ENCODE measurements around the gene PALM. TPM values are rescaled to one million over a fixed set of nuclear protein-coding genes. Genes with fewer than 3 reads are reported as not detected.
A peak's percentile ranks its signal among the peaks of the same experiment; 100 is the strongest.

The PALM gene
- total RNA-seq, 2 experiments from 2014 or later = 0.84 to 1.0 TPM

- peaks cover 3% of the 10 kb centered on the region for H3K27me3 Mint-ChIP-seq (ENCODE audit: low read depth)
- H3K4me1 Mint-ChIP-seq (ENCODE audit: low read depth) = peaks cover 4% of the 10 kb centered on the region
- no peaks in the 10 kb centered on the region for H3K9me3 Mint-ChIP-seq
- intact Hi-C loops (cut with micrococcal nuclease) = no loop called here
- no peak for DNase-seq
- H3K27ac Mint-ChIP-seq = no peak overlapping the region
- CTCF ChIA-PET = no interaction called here
- no peak overlapping the region for H3K4me3 Mint-ChIP-seq
- no peaks in the 10 kb centered on the region for H3K36me3 Mint-ChIP-seq (ENCODE audit: low read depth)
Observed at GRCh38 chr19:791567-792305, 83.0 kb downstream of the PALM start.

- H3K36me3 Mint-ChIP-seq (ENCODE audit: low read depth) = no peaks in the 10 kb centered on the region
- CTCF ChIA-PET = no interaction called here
- DNase-seq = no peak
- H3K27me3 Mint-ChIP-seq (ENCODE audit: low read depth) = peaks cover 3% of the 10 kb centered on the region
- H3K4me1 Mint-ChIP-seq (ENCODE audit: low read depth) = peaks cover 4% of the 10 kb centered on the region
- no peaks in the 10 kb centered on the region for H3K9me3 Mint-ChIP-seq
- no peak overlapping the region for H3K27ac Mint-ChIP-seq
- H3K4me3 Mint-ChIP-seq = no peak overlapping the region
- intact Hi-C loops (cut with micrococcal nuclease) = no loop called here
Observed at GRCh38 chr19:792306-792885, 83.7 kb downstream of the PALM start.

GRCh38 chr19:793806-794205 is 85.1 kb downstream of the PALM start:
- intact Hi-C loops (cut with micrococcal nuclease) = no loop called here
- no peak for DNase-seq
- CTCF ChIA-PET = interaction anchor here (0.6 kb wide), 1 partner anchor 21 kb away, joined by 3 read pairs; no protein-coding TSS in a partner anchor
- Mint-ChIP-seq H3K27ac (no peak overlapping the region), H3K4me1 (ENCODE audit: low read depth) (peaks cover 4% of the 10 kb centered on the region), H3K27me3 (ENCODE audit: low read depth) (peaks cover 3% of the 10 kb centered on the region), H3K4me3 (no peak overlapping the region), H3K9me3 (no peaks in the 10 kb centered on the region), H3K36me3 (ENCODE audit: low read depth) (peaks cover 6% of the 10 kb centered on the region)

GRCh38 chr19:795073-795611 is 86.4 kb downstream of the PALM start:
- CTCF ChIA-PET = no interaction called here
- H3K9me3 Mint-ChIP-seq = no peaks in the 10 kb centered on the region
- intact Hi-C loops (cut with micrococcal nuclease) = loop anchor here (5.0 kb wide), 2 partner anchors 302 to 457 kb away; partner anchors contain the start of gene POLR2E
- no peak for DNase-seq
- H3K4me3 Mint-ChIP-seq = peak overlapping the region; percentile 34
- peaks cover 2% of the 10 kb centered on the region for H3K27me3 Mint-ChIP-seq (ENCODE audit: low read depth)
- no peak overlapping the region for H3K27ac Mint-ChIP-seq
- peaks cover 13% of the 10 kb centered on the region for H3K4me1 Mint-ChIP-seq (ENCODE audit: low read depth)
- H3K36me3 Mint-ChIP-seq (ENCODE audit: low read depth) = peaks cover 18% of the 10 kb centered on the region

GRCh38 chr19:795691-796581 is 87.2 kb downstream of the PALM start:
- DNase-seq = no peak
- Mint-ChIP-seq H3K4me1 (ENCODE audit: low read depth) (peaks cover 19% of the 10 kb centered on the region), H3K36me3 (ENCODE audit: low read depth) (peaks cover 24% of the 10 kb centered on the region), H3K27me3 (ENCODE audit: low read depth) (no peaks in the 10 kb centered on the region), H3K9me3 (no peaks in the 10 kb centered on the region), H3K27ac (no peak overlapping the region), H3K4me3 (peak overlapping the region; percentile 88)
- CTCF ChIA-PET = interaction anchor here (0.6 to 1.3 kb wide), 2 partner anchors 11 to 64 kb away, joined by 3 read pairs; no protein-coding TSS in a partner anchor
- intact Hi-C loops (cut with micrococcal nuclease) = loop anchor here (2.0 to 5.0 kb wide), 6 partner anchors 25 to 456 kb away; partner anchors contain the start of genes POLR2E, RNU6-2 and TMEM259

- H3K9me3 Mint-ChIP-seq = no peaks in the 10 kb centered on the region
- peaks cover 29% of the 10 kb centered on the region for H3K36me3 Mint-ChIP-seq (ENCODE audit: low read depth)
- peak within 1 kb of the TSS; percentile 88 for H3K27ac Mint-ChIP-seq
- CTCF ChIA-PET = interaction anchor here (1.3 kb wide), 1 partner anchor 10 kb away, joined by 3 read pairs; no protein-coding TSS in a partner anchor
- intact Hi-C loops (cut with micrococcal nuclease) = loop anchor here (1.0 to 5.0 kb wide), 14 partner anchors 26 to 472 kb away; partner anchors contain the start of genes BSG, CIRBP, POLR2E and POLRMT
- H3K4me1 Mint-ChIP-seq (ENCODE audit: low read depth) = peaks cover 28% of the 10 kb centered on the region
- H3K27me3 Mint-ChIP-seq (ENCODE audit: low read depth) = no peaks in the 10 kb centered on the region
- peak within 1 kb of the TSS; percentile 88 for H3K4me3 Mint-ChIP-seq
- DNase-seq = peak; percentile 100
Observed at GRCh38 chr19:796692-797527, 88.2 kb downstream of the PALM start, which contains the start of gene PTBP1. PTBP1 (plus strand) TSS chr19:797452; CDS start chr19:797498, 46 bp downstream.

Other genes starting within 250 kb of the PALM start
- not detected for gene SHC2, start 247.9 kb upstream of the PALM start, total RNA-seq
- gene MADCAM1, start 212.4 kb upstream of the PALM start, total RNA-seq = under 1 TPM; 0.24 to 0.37 TPM
- 1 to 10 TPM; 4.2 to 5.1 TPM for gene TPGS1, start 201.4 kb upstream of the PALM start, total RNA-seq
- gene CDC34, start 177.2 kb upstream of the PALM start, total RNA-seq = 10 to 100 TPM; 42.1 to 42.5 TPM
- 10 to 100 TPM; 20.7 TPM for gene GZMM, start 164.9 kb upstream of the PALM start, total RNA-seq
- gene BSG, start 136.3 kb upstream of the PALM start, total RNA-seq = 100 to 1,000 TPM; 160 to 161 TPM
- under 1 TPM; 0.41 to 0.49 TPM for gene HCN2, start 119.1 kb upstream of the PALM start, total RNA-seq
- 10 to 100 TPM; 63.8 to 65.6 TPM for gene POLRMT, start 75.4 kb upstream of the PALM start, total RNA-seq
- gene FGF22, start 69.1 kb upstream of the PALM start, total RNA-seq = not detected
- gene RNF126, start 45.7 kb upstream of the PALM start, total RNA-seq = 100 to 1,000 TPM in 1 of 2 experiments, 10 to 100 TPM in 1; 99.5 to 108 TPM
- gene FSTL3, start 32.5 kb upstream of the PALM start, total RNA-seq = 1 to 10 TPM; 9.3 to 9.8 TPM
- gene PRSS57, start 13.5 kb upstream of the PALM start, total RNA-seq = not detected
- not detected for gene MISP, start 42.2 kb downstream of the PALM start, total RNA-seq
- gene PTBP1, start 88.5 kb downstream of the PALM start, total RNA-seq = 100 to 1,000 TPM; 510 to 532 TPM
- gene PLPPR3, start 113.0 kb downstream of the PALM start, total RNA-seq = not detected
- gene AZU1, start 118.9 kb downstream of the PALM start, total RNA-seq = not detected
- gene PRTN3, start 132.1 kb downstream of the PALM start, total RNA-seq = not detected
- gene ELANE, start 143.4 kb downstream of the PALM start, total RNA-seq = not detected
- under 1 TPM; 0.17 to 0.25 TPM for gene CFD, start 150.7 kb downstream of the PALM start, total RNA-seq
- gene MED16, start 184.3 kb downstream of the PALM start, total RNA-seq = 10 to 100 TPM; 61.3 to 68.1 TPM
- gene RNU6-9, start 184.5 kb downstream of the PALM start, total RNA-seq = not detected
- 100 to 1,000 TPM; 111 to 120 TPM for gene R3HDM4, start 204.3 kb downstream of the PALM start, total RNA-seq
- 1 to 10 TPM; 5.3 to 6.6 TPM for gene KISS1R, start 208.4 kb downstream of the PALM start, total RNA-seq
- gene ARID3A, start 217.1 kb downstream of the PALM start, total RNA-seq = 10 to 100 TPM; 23.1 to 28.4 TPM

Data from activated naive CD4-positive, alpha-beta T cell treated with anti-CD3 and anti-CD28 coated beads for 36 hours (primary cell).